H1 (cell line): ENCODE results near the gene LRBA. TPM values are rescaled to one million over a fixed set of nuclear protein-coding genes. Genes with fewer than 3 reads are reported as not detected.

Experiments
- CTCF ChIA-PET: fragments of 300-600 bp; sonication (Branson Sonifier 250); formaldehyde crosslinking; loops from one replicate; lab custom pipeline; 2021; ENCODE audit not compliant: partially characterized antibody; lab: Charles Lee
- POLR2A ChIA-PET: fragments of 300-600 bp; sonication (Branson Sonifier 250); formaldehyde crosslinking; loops from one replicate; lab custom pipeline; 2021; ENCODE audit warnings: inconsistent platforms; ENCODE audit not compliant: partially characterized antibody; lab: Charles Lee
- DNase-seq, 2 experiments: peaks; one replicate each; pipeline versions ENCODE4 v3.0.0 to v3.0.0-alpha.2; 2010 to 2022; ENCODE audit warnings: low spot score in 2 of 2, low read depth in 1 of 2, mixed read lengths in 1 of 2
- FAIRE-seq: peaks from 2 replicates; lab custom pipeline; 2011; peaks lifted over from hg19 to GRCh38; lab: Jason Lieb, UNC
- H2AFZ ChIP-seq: 2 replicates; pipeline ENCODE4 v1.8.1; 2012; ENCODE audit warnings: low read length, inconsistent platforms
- H2AK5ac ChIP-seq: 2 replicates; pipeline ENCODE4 v1.6.1; 2013; ENCODE audit warnings: low read depth, low read length
- H2BK120ac ChIP-seq: replicated peaks from 2 replicates; pipeline ENCODE3; 2013; ENCODE audit warnings: low read depth, low read length, inconsistent platforms
- H2BK12ac ChIP-seq: 2 replicates; pipeline ENCODE4 v1.6.1; 2013; ENCODE audit warnings: low read depth, low read length
- H2BK15ac ChIP-seq: 2 replicates; pipeline ENCODE4 v1.6.1; 2013; ENCODE audit warnings: low read length
- H2BK20ac ChIP-seq: 2 replicates; pipeline ENCODE4 v1.6.1; 2013; ENCODE audit warnings: low read length
- H2BK5ac ChIP-seq: 2 replicates; pipeline ENCODE4 v1.6.1; 2013; ENCODE audit warnings: low read depth, low read length
- H3K14ac ChIP-seq: 2 replicates; pipeline ENCODE4 v1.6.1; 2013; ENCODE audit warnings: inconsistent platforms; ENCODE audit not compliant: insufficient read length
- H3K18ac ChIP-seq: 2 replicates; pipeline ENCODE4 v1.6.1; 2013; ENCODE audit warnings: low read length; ENCODE audit errors: extremely low read depth
- H3K23ac ChIP-seq: 2 replicates; pipeline ENCODE4 v1.6.1; 2013; ENCODE audit warnings: inconsistent platforms; ENCODE audit not compliant: insufficient read length
- H3K23me2 ChIP-seq: 2 replicates; pipeline ENCODE4 v1.6.1; 2013; ENCODE audit warnings: low read depth, low read length
- H3K27ac ChIP-seq: 2 replicates; pipeline ENCODE4 v1.6.1; 2011; ENCODE audit warnings: low read depth, low read length, inconsistent platforms
- H3K27me3 ChIP-seq, 4 experiments: replicated peaks in 1 of 4; 1 replicate in 1 of 4; 2 replicates in 3 of 4; pipeline versions ENCODE4 v1.6.1 to v1.8.1; 2011 to 2013; ENCODE audit warnings: low read length in 3 of 4, mild to moderate bottlenecking in 3 of 4, inconsistent platforms in 2 of 4, mixed read lengths in 2 of 4, moderate library complexity in 1 of 4; ENCODE audit not compliant: control insufficient read depth in 3 of 4, insufficient read depth in 3 of 4; ENCODE audit errors: extremely low read depth in 1 of 4
- H3K36me3 ChIP-seq, 4 experiments: 2 replicates each; pipeline versions ENCODE4 v1.6.1 to v1.8.1; 2011 to 2013; ENCODE audit warnings: mild to moderate bottlenecking in 4 of 4, low read length in 3 of 4, moderate library complexity in 2 of 4, control low read depth in 1 of 4, inconsistent platforms in 1 of 4; ENCODE audit not compliant: insufficient read depth in 4 of 4, control insufficient read depth in 2 of 4
- H3K4ac ChIP-seq: replicated peaks from 2 replicates; pipeline ENCODE3; 2013; ENCODE audit warnings: low read length, low read depth, mixed read lengths, inconsistent platforms; ENCODE audit not compliant: insufficient read length
- H3K4me1 ChIP-seq, 4 experiments: replicated peaks in 1 of 4; 1 replicate in 1 of 4; 2 replicates in 3 of 4; pipeline versions ENCODE4 v1.6.1 to v1.8.1; 2011 to 2013; ENCODE audit warnings: low read length in 3 of 4, inconsistent platforms in 2 of 4, mixed read lengths in 1 of 4; ENCODE audit not compliant: insufficient read depth in 4 of 4, control insufficient read depth in 3 of 4
- H3K4me2 ChIP-seq, 2 experiments: 2 replicates each; pipeline versions ENCODE4 v1.6.1 to v1.8.1; 2011 to 2013; ENCODE audit warnings: low read depth in 2 of 2, low read length in 2 of 2, control low read depth in 1 of 2, inconsistent platforms in 1 of 2, mild to moderate bottlenecking in 1 of 2; ENCODE audit not compliant: insufficient read depth in 1 of 2
- H3K4me3 ChIP-seq, 4 experiments: fragments of 200-600, 300-600 bp in 1 of 4; sonication (generic), shearing (Covaris generic), sonication (Bioruptor Twin) in 1 of 4; 2 replicates each; pipeline versions ENCODE4 v1.5.1 to v1.8.1; 2011 to 2016; ENCODE audit warnings: low read length in 4 of 4, low read depth in 3 of 4, control low read depth in 2 of 4, inconsistent platforms in 2 of 4, mild to moderate bottlenecking in 2 of 4, mixed read lengths in 1 of 4, moderate library complexity in 1 of 4; ENCODE audit not compliant: insufficient read depth in 2 of 4; ENCODE audit errors: extremely low read depth in 1 of 4
- H3K56ac ChIP-seq: replicated peaks from 2 replicates; pipeline ENCODE3; 2013; ENCODE audit warnings: low read depth, mild to moderate bottlenecking, mixed read lengths, low read length, inconsistent platforms; ENCODE audit not compliant: insufficient read length
- H3K79me1 ChIP-seq: 2 replicates; pipeline ENCODE4 v1.6.1; 2013; ENCODE audit warnings: low read depth, low read length, control low read depth
- H3K79me2 ChIP-seq, 2 experiments: 2 replicates each; pipeline versions ENCODE4 v1.6.1 to v1.8.1; 2012 to 2013; ENCODE audit warnings: low read length in 2 of 2, mild to moderate bottlenecking in 2 of 2, inconsistent platforms in 1 of 2; ENCODE audit not compliant: insufficient read depth in 2 of 2, control insufficient read depth in 1 of 2
- H3K9ac ChIP-seq, 4 experiments: replicated peaks in 1 of 4; 1 replicate in 1 of 4; 2 replicates in 3 of 4; pipeline versions ENCODE4 v1.6.1 to v1.8.1; 2011 to 2013; ENCODE audit warnings: low read depth in 3 of 4, low read length in 3 of 4, control low read depth in 2 of 4, mild to moderate bottlenecking in 2 of 4, moderate library complexity in 2 of 4, inconsistent platforms in 1 of 4; ENCODE audit errors: extremely low read depth in 1 of 4
- H3K9me3 ChIP-seq, 2 experiments: 2 replicates each; pipeline versions ENCODE4 v1.6.1 to v1.8.1; 2012 to 2013; ENCODE audit warnings: mild to moderate bottlenecking in 2 of 2, moderate library complexity in 2 of 2, control low read depth in 1 of 2, inconsistent platforms in 1 of 2, low read depth in 1 of 2, low read length in 1 of 2, mixed read lengths in 1 of 2; ENCODE audit not compliant: insufficient read depth in 2 of 2
- H4K20me1 ChIP-seq, 2 experiments: replicated peaks in 1 of 2; 2 replicates each; pipeline versions ENCODE3 to v1.8.1; 2011 to 2013; ENCODE audit warnings: inconsistent platforms in 2 of 2, low read length in 2 of 2, mild to moderate bottlenecking in 1 of 2; ENCODE audit not compliant: insufficient read depth in 2 of 2, control insufficient read depth in 1 of 2
- H4K5ac ChIP-seq: 2 replicates; pipeline ENCODE4 v1.6.1; 2013; ENCODE audit warnings: low read length, low read depth, mixed read lengths, inconsistent platforms; ENCODE audit not compliant: insufficient read length
- H4K8ac ChIP-seq: 2 replicates; pipeline ENCODE4 v1.8.0; 2013; ENCODE audit warnings: mild to moderate bottlenecking, moderate library complexity, low read length, inconsistent platforms; ENCODE audit not compliant: insufficient read depth; ENCODE audit errors: extremely low read depth
- H4K91ac ChIP-seq: replicated peaks from 2 replicates; pipeline ENCODE3; 2013; ENCODE audit warnings: low read length, mixed read lengths, inconsistent platforms; ENCODE audit not compliant: insufficient read length
- CREB1 ChIP-seq: IDR thresholded peaks from 2 replicates; pipeline ENCODE4 v1.6.1; 2012; ENCODE audit warnings: inconsistent platforms
- CTBP2 ChIP-seq: IDR thresholded peaks from 2 replicates; pipeline ENCODE4 v1.7.0; 2011; ENCODE audit warnings: borderline replicate concordance, mild to moderate bottlenecking, moderate library complexity, mixed read lengths, low read length; ENCODE audit not compliant: insufficient read depth, insufficient read length
- EGR1 ChIP-seq: IDR thresholded peaks from 2 replicates; pipeline ENCODE4 v1.6.1; 2011; ENCODE audit warnings: low read depth, low read length, borderline replicate concordance
- FOSL1 ChIP-seq: IDR thresholded peaks from 2 replicates; pipeline ENCODE4 v1.6.1; 2011; ENCODE audit warnings: mild to moderate bottlenecking, low read depth, low read length, moderate library complexity; ENCODE audit not compliant: insufficient read depth
- KDM5A ChIP-seq: fragments of 200-600 bp; IDR thresholded peaks from 2 replicates; pipeline ENCODE4 v1.7.1; 2012; ENCODE audit warnings: mild to moderate bottlenecking, low read length, inconsistent platforms, mixed read lengths
- NANOG ChIP-seq: IDR thresholded peaks from 2 replicates; pipeline ENCODE4 v1.6.1; 2011; ENCODE audit warnings: low read length, low read depth, mild to moderate bottlenecking, inconsistent platforms; ENCODE audit not compliant: insufficient read depth, poor library complexity, severe bottlenecking
- PHF8 ChIP-seq: fragments of 200-600 bp; sonication (generic); conservative IDR thresholded peaks from 2 replicates; pipeline ENCODE4 v1.7.1; 2012; ENCODE audit warnings: low read depth, mild to moderate bottlenecking, inconsistent platforms, low read length, moderate library complexity
- POLR2A ChIP-seq, 2 experiments: IDR thresholded peaks; 1 replicate in 1 of 2; 2 replicates in 1 of 2; pipeline ENCODE4 v1.6.1; 2011; ENCODE audit warnings: low read depth in 2 of 2, low read length in 2 of 2, mild to moderate bottlenecking in 2 of 2; ENCODE audit errors: control extremely low read depth in 1 of 2
- POLR2AphosphoS5 ChIP-seq: IDR thresholded peaks from 2 replicates; pipeline ENCODE4 v1.6.1; 2011; ENCODE audit warnings: low read depth, low read length
- SP2 ChIP-seq: IDR thresholded peaks from 2 replicates; pipeline ENCODE4 v1.6.1; 2012; ENCODE audit warnings: mild to moderate bottlenecking, low read length, inconsistent platforms
- TBP ChIP-seq: IDR thresholded peaks from 2 replicates; pipeline ENCODE4 v1.6.1; 2011; ENCODE audit warnings: low read depth, low read length, improper control_type of control experiment
- polyA plus RNA-seq, 7 experiments: library from polyadenylated mRNA; depleted of rRNA in 3 of 7; stranded (reverse) in 5 of 7; unstranded in 2 of 7; fragments of >200 nt in 5 of 7; fragments of 200-250 nt in 2 of 7; gene quantifications; 1 replicate in 5 of 7; 2 replicates in 1 of 7; 4 replicates in 1 of 7; pipeline versions ENCODE4 v1.2.1 to v1.2.3, GENCODE V29; 2011 to 2013; ENCODE audit warnings: missing spikeins in 2 of 7, mixed read lengths in 2 of 7
- total RNA-seq: library from RNA; stranded (reverse); fragmentation: NEBNext Ultra II Directional; extraction: Animal tissue kit (Norgen Biotek cat#: 25700); gene quantifications from 2 replicates; pipeline ENCODE4 v1.2.1, GENCODE V29; 2021

LRBA gene
- total and polyA plus RNA-seq, 2 of the 8 experiments (the other 6 are each of a cell fraction or from before 2014, with no cell fraction given): 54.6 to 83.2 TPM

- no peak for TF ChIP-seq PHF8
- TF ChIP-seq POLR2AphosphoS5: no peak
- no peak for TF ChIP-seq CTBP2
- TF ChIP-seq NANOG: no peak
- TF ChIP-seq TBP: no peak
- no peak for TF ChIP-seq SP2
- no peak for TF ChIP-seq POLR2A (IDR thresholded peaks at IDR 0.05; ENCODE audit: control extremely low read depth in 1 of 2, low read depth in 2 of 2, low read length in 2 of 2)
- TF ChIP-seq KDM5A: no peak
- TF ChIP-seq EGR1: no peak
- TF ChIP-seq FOSL1: no peak
- TF ChIP-seq CREB1: no peak
- TF ChIP-seq, all 59 proteins: peak for 0
- Histone ChIP-seq H4K8ac (no peak overlapping the region), H3K9ac (no peak overlapping the region), H3K18ac (no peak overlapping the region), H2AK5ac (no peak overlapping the region), H3K4me1 (0 out of 7 replicates have a peak, but pooled peaks cover 0 to 3% (median 0%) of the 10 kb centered on the region in 4 experiments), H2BK20ac (no peak overlapping the region), H3K4me3 (no peak overlapping the region), H4K20me1 (no peaks in the 10 kb centered on the region), H3K23me2 (no peaks in the 10 kb centered on the region; the same call in 1 of the 2 replicates), H3K4me2 (no peak overlapping the region), H3K4ac (no peak overlapping the region), H2BK120ac (no peak overlapping the region), H2BK15ac (no peak overlapping the region), H3K27ac (no peak overlapping the region), H4K5ac (no peak overlapping the region), H2BK12ac (no peak overlapping the region), H3K79me2 (no peaks in the 10 kb centered on the region), H3K36me3 (peaks cover 0 to 27% (median 12%) of the 10 kb centered on the region in 4 experiments; a peak in 6 of 8 replicates), H2BK5ac (no peak overlapping the region), H3K23ac (no peak overlapping the region), H2AFZ (no peak overlapping the region), H3K56ac (no peak overlapping the region), H3K14ac (no peak overlapping the region), H3K27me3 (no peaks in the 10 kb centered on the region), H3K9me3 (no peaks in the 10 kb centered on the region), H4K91ac (no peak overlapping the region), H3K79me1 (no peaks in the 10 kb centered on the region)
- POLR2A ChIA-PET: no interaction called here
- FAIRE-seq (no peak), DNase-seq (no peak)
- CTCF ChIA-PET: no interaction called here
These were observed 188.8 kb downstream of the LRBA start for GRCh38 chr4:150826306-150826705.
